GM12873 (cell line): Measurements from ENCODE around the gene AGPAT2.

Experiments used
- TF ChIP-seq, protein P1 (sequence below): IDR thresholded peaks from 2 replicates; pipeline ENCODE4 v1.5.1; 2012; ENCODE audit warnings: low read depth, mild to moderate bottlenecking, moderate library complexity, low read length, control low read depth; ENCODE audit not compliant: insufficient read depth; ENCODE audit errors: missing control alignments

Gene AGPAT2

DNA sequence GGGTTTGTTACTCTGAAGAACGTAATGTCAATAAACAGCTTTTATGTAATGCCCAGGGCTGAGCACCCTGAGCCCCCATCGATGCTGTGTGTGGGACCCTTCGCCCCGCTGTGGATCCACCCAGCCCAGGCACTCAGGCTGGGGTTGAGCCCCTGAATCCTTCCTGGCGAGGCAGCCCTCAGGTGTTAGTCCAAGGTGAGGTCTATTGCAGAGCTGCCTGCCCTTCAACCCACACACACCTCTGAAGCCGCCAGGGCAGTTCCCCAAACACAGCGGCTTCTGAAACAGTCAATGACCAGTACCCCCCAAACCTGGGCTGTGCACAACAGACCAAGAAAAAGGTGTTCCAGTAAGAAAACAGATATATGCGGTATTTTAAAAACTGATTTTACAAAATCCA, 36.7 kb upstream of the AGPAT2 start:
- TF ChIP-seq, protein P1, sequence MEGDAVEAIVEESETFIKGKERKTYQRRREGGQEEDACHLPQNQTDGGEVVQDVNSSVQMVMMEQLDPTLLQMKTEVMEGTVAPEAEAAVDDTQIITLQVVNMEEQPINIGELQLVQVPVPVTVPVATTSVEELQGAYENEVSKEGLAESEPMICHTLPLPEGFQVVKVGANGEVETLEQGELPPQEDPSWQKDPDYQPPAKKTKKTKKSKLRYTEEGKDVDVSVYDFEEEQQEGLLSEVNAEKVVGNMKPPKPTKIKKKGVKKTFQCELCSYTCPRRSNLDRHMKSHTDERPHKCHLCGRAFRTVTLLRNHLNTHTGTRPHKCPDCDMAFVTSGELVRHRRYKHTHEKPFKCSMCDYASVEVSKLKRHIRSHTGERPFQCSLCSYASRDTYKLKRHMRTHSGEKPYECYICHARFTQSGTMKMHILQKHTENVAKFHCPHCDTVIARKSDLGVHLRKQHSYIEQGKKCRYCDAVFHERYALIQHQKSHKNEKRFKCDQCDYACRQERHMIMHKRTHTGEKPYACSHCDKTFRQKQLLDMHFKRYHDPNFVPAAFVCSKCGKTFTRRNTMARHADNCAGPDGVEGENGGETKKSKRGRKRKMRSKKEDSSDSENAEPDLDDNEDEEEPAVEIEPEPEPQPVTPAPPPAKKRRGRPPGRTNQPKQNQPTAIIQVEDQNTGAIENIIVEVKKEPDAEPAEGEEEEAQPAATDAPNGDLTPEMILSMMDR, result no peak

DNA sequence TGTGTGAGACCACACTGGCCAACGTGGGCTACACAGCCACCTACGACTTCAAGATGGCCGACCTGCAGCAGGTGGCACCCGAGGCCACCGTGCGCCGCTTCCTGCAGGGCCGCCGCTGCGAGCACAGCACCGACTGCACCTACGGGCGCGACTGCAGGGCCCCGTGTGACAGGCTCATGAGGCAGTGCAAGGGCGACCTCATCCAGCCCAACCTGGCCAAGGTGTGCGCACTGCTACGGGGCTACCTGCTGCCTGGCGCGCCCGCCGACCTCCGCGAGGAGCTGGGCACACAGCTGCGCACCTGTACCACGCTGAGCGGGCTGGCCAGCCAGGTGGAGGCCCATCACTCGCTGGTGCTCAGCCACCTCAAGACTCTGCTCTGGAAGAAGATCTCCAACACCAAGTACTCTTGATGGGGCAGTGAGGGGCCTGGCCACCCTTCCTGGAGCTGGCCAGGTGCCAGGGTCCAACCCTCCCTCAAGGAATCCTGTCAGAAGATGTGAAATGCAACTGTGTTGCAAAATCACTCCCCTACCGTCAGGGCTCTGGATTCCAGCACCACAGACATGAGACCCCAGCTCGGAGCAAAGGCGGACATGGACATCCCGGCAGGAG, 36.2 kb upstream of the AGPAT2 start:
- TF ChIP-seq, protein P1, result no peak

DNA sequence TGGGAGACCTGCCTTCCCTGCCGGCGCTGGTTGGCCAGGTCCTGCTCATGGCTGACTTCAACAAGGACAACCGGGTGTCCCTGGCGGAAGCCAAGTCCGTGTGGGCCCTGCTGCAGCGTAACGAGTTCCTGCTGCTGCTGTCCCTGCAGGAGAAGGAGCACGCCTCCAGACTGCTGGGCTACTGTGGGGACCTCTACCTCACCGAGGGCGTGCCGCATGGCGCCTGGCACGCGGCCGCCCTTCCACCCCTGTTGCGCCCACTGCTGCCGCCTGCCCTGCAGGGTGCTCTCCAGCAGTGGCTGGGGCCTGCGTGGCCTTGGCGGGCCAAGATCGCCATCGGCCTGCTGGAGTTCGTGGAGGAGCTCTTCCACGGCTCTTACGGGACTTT, 35.7 kb upstream of the AGPAT2 start:
- TF ChIP-seq, protein P1, result no peak

DNA sequence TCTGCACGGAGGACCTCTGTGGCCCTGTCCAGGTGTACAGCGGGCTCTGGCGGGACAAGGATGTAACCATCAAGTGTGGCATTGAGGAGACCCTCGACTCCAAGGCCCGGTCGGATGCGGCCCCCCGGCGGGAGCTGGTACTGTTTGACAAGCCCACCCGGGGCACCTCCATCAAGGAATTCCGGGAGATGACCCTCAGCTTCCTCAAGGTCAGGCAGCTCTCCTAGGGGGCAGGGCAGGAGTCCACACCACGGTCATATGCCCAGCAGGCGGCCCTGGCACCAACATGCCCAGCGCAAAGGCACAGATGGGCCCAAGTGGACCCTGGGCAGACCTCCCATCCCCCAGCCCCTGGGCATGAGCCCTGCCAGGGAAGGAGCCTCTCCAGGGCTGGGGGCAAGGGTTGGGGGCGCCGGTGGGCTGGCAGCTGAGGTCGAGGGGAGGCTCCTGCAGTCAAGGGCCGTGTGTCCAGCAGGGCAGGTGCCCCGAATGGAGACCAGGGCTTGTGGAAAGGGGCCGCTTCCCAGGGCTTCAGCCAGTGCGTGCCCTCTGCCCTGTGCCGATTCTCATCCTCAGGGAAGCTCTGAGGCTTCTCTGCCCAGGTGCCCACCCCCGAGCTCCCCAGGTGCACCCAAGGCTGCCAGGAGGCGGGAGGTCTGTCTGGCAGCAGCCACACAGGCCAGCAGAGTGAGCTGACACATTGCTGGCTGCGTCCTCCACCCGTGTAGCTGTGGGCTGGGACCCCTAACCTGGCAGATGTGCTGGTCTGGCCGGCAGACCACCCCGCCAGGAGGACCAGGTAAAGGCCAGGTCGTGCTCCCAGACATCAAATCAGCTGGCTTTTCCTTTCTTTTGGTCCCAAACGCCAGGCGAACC, 35.1 kb upstream of the AGPAT2 start:
- TF ChIP-seq, protein P1, result no peak

DNA sequence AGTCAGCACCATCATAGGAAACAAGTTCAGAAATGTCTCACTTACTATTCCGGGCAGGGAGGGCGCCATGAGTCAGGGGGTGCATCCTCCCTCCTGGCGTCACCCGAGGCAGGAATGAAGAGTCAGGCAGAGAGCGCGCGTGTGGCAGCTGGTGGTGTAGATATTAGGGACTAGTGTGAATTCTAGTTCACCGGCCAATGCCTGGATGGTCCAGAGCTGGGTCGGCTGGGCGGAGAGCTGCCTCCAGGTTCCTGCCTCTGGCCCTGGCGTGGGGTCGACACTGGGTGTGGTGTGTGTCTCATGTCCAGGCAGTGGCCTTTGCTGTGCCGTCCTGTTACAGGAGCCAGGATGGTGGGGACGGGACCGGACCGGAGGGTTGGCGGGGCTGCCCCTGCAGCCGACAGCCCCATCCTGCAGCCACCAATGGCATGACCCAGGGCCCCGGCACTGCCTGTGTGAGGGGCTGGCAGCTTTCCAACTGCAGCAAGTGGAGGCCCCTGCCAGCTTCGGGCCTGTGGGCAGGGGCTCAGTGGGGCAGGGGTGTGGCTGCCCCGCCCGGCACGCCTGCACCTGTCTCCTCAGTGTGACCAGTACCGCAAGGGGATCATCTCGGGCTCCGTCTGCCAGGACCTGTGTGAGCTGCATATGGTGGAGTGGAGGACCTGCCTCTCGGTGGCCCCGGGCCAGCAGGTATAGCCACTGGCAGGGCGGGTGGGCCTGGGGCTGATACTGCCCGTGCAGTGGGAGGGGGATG, 34.3 kb upstream of the AGPAT2 start:
- TF ChIP-seq, protein P1, result no peak

DNA sequence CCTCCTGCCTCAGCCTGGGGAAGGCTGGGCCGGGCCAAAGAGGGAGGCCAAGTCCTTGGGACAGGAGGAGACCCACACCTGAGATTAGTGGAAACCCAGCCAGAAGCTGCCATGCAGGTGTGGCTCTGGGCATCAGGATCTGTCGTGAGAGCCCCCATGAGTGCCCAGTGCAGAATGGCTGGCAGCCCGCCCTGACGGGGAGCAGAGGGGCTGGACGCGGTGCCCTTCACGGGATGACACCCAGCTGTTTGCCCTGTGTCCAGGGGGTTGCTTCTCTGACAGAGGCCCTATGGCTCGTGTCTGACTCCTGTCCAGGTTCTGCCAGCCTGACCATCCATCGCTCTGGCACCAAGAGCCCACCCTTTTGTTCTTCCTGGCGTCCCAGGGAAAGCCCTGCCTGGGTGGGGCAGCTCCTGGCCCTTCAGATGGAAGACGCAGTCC, 33.7 kb upstream of the AGPAT2 start:
- TF ChIP-seq, protein P1, result no peak
